ENCODE results near the gene ZNF69.

GRCh38 chr19:11950312-11950711 is 62.7 kb downstream of the ZNF69 start:
- TF ChIP-seq CTCF (IDR thresholded peaks at IDR 0.05) (no peak), POLR2A (IDR thresholded peaks at IDR 0.05) (no peak), EP300 (IDR thresholded peaks at IDR 0.05) (no peak)
